A673 (cell line): ENCODE measurements around the gene CDH4. TPM values are rescaled to one million over a fixed set of nuclear protein-coding genes. Genes with fewer than 3 reads are reported as not detected.

ENCODE experiments used
- BruUV-seq: library from RNA; stranded (reverse); fragments of 400-500 nt; replicated peaks from 2 replicates; lab custom pipeline; 2021; lab: Mats Ljungman, UMichigan
- CTCF ChIA-PET: fragments of 300-600 bp; sonication (Branson Sonifier 250); formaldehyde crosslinking; loops from one replicate; lab custom pipeline; 2022; ENCODE audit warnings: antibody characterized with exemption; lab: Charles Lee
- POLR2A ChIA-PET: fragments of 300-600 bp; sonication (Branson Sonifier 250); formaldehyde crosslinking; loops from one replicate; lab custom pipeline; 2022; ENCODE audit warnings: antibody characterized with exemption; ENCODE audit not compliant: low non-redundant PET; lab: Charles Lee
- DNase-seq: peaks from one replicate; pipeline ENCODE4 v3.0.0-alpha.2; 2015; ENCODE audit warnings: low spot score
- H3K27ac ChIP-seq: fragments of 200-600 bp; sonication (generic); 2 replicates; pipeline ENCODE4 v1.5.1; 2016; ENCODE audit warnings: mixed run types, low read depth, mild to moderate bottlenecking, mixed read lengths, antibody characterized with exemption, low read length; ENCODE audit not compliant: poor library complexity, severe bottlenecking
- H3K27me3 ChIP-seq: fragments of 200-600 bp; sonication (generic); replicated peaks from 2 replicates; pipeline ENCODE4 v1.6.1; 2017; ENCODE audit warnings: mixed run types, low read depth, mild to moderate bottlenecking, mixed read lengths, antibody characterized with exemption, low read length; ENCODE audit not compliant: insufficient read depth, poor library complexity
- H3K36me3 ChIP-seq: fragments of 200-600 bp; sonication (generic); 2 replicates; pipeline ENCODE4 v1.6.1; 2016; ENCODE audit warnings: mixed run types, mild to moderate bottlenecking, mixed read lengths, antibody characterized with exemption, low read length; ENCODE audit not compliant: insufficient read depth, poor library complexity, severe bottlenecking
- H3K4me1 ChIP-seq: fragments of 200-600 bp; sonication (generic); 2 replicates; pipeline ENCODE4 v1.6.1; 2017; ENCODE audit warnings: mixed run types, mild to moderate bottlenecking, mixed read lengths, antibody characterized with exemption, low read length; ENCODE audit not compliant: insufficient read depth, poor library complexity, severe bottlenecking
- H3K4me3 ChIP-seq: fragments of 200-600 bp; sonication (generic); 2 replicates; pipeline ENCODE4 v1.5.1; 2016; ENCODE audit warnings: low read depth, mixed run types, mild to moderate bottlenecking, mixed read lengths, low read length; ENCODE audit not compliant: poor library complexity, severe bottlenecking
- H3K9me3 ChIP-seq: fragments of 200-600 bp; sonication (generic); 2 replicates; pipeline ENCODE4 v1.6.1; 2016; ENCODE audit warnings: mixed run types, low read depth, mild to moderate bottlenecking, mixed read lengths, antibody characterized with exemption, low read length; ENCODE audit not compliant: poor library complexity, severe bottlenecking
- CTCF ChIP-seq: fragments of 300-800, 200-600 bp; sonication (generic); conservative IDR thresholded peaks from 2 replicates; pipeline ENCODE4 v1.5.1; 2017; ENCODE audit warnings: low read depth, mild to moderate bottlenecking, antibody characterized with exemption, low read length, moderate library complexity, mixed read lengths
- EZH2 ChIP-seq: fragments of 200-600 bp; sonication (generic); IDR thresholded peaks from 2 replicates; pipeline ENCODE4 v1.6.1; 2017; ENCODE audit warnings: borderline replicate concordance, low read depth, mild to moderate bottlenecking, mixed read lengths, antibody characterized with exemption, low read length; ENCODE audit not compliant: poor library complexity, severe bottlenecking
- intact Hi-C: fragments of 100-400 bp; cut with micrococcal nuclease; formaldehyde crosslinking; loops from one replicate; pipeline ENCODE4 v1.10.0; 2022; ENCODE audit not compliant: unreplicated experiment
- total RNA-seq: library from RNA; stranded (reverse); gene quantifications from 2 replicates; pipeline ENCODE4 v1.2.3, GENCODE V29; 2021

CDH4 gene
- total RNA-seq, 1 experiment from 2014 or later = 8.3 TPM

- H3K27ac ChIP-seq = no peak overlapping the region
- no peaks in the 10 kb centered on the region for H3K9me3 ChIP-seq
- TF ChIP-seq CTCF (no peak), EZH2 (no peak)
- no TSS peak for BruUV-seq
- no peaks in the 10 kb centered on the region for H3K4me1 ChIP-seq
- no peaks in the 10 kb centered on the region for H3K36me3 ChIP-seq
- H3K4me3 ChIP-seq = no peak overlapping the region
- no peak for DNase-seq
- H3K27me3 ChIP-seq = peaks cover 11% of the 10 kb centered on the region
- intact Hi-C loops = no loop called here
- ChIA-PET CTCF (no interaction called here), POLR2A (no interaction called here)
Observed at GRCh38 chr20:61572789-61573188, 320.7 kb downstream of the CDH4 start.

GRCh38 chr20:61573415-61574305, 321.6 kb downstream of the CDH4 start:
- BruUV-seq = no TSS peak
- no peak for DNase-seq
- no peaks in the 10 kb centered on the region for H3K9me3 ChIP-seq
- H3K27ac ChIP-seq = no peak overlapping the region
- TF ChIP-seq EZH2 = no peak
- TF ChIP-seq CTCF = no peak
- H3K4me3 ChIP-seq = no peak overlapping the region
- CTCF ChIA-PET = no interaction called here
- H3K4me1 ChIP-seq = no peaks in the 10 kb centered on the region
- H3K36me3 ChIP-seq = no peaks in the 10 kb centered on the region
- POLR2A ChIA-PET = no interaction called here
- H3K27me3 ChIP-seq = peaks cover 11% of the 10 kb centered on the region
- intact Hi-C loops = no loop called here

- intact Hi-C loops = no loop called here
- peak; percentile 14 for DNase-seq
- TF ChIP-seq EZH2 (no peak), CTCF (no peak)
- BruUV-seq = no TSS peak
- H3K4me1 ChIP-seq = no peaks in the 10 kb centered on the region
- H3K27me3 ChIP-seq = peaks cover 4% of the 10 kb centered on the region
- POLR2A ChIA-PET = no interaction called here
- no peak overlapping the region for H3K27ac ChIP-seq
- H3K36me3 ChIP-seq = no peaks in the 10 kb centered on the region
- H3K4me3 ChIP-seq = no peak overlapping the region
- H3K9me3 ChIP-seq = no peaks in the 10 kb centered on the region
- CTCF ChIA-PET = no interaction called here
Observed at GRCh38 chr20:61575151-61575937, 323.3 kb downstream of the CDH4 start.
